ENCODE results near the gene CCR8. TPM values are rescaled to one million over a fixed set of nuclear protein-coding genes. Genes with fewer than 3 reads are reported as not detected.

The CCR8 gene, protein sequence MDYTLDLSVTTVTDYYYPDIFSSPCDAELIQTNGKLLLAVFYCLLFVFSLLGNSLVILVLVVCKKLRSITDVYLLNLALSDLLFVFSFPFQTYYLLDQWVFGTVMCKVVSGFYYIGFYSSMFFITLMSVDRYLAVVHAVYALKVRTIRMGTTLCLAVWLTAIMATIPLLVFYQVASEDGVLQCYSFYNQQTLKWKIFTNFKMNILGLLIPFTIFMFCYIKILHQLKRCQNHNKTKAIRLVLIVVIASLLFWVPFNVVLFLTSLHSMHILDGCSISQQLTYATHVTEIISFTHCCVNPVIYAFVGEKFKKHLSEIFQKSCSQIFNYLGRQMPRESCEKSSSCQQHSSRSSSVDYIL
- total RNA-seq (2014; rRNA removed; shearing (Covaris generic); ENCODE audit: low replicate concordance): not detected in 2 replicates

DNA sequence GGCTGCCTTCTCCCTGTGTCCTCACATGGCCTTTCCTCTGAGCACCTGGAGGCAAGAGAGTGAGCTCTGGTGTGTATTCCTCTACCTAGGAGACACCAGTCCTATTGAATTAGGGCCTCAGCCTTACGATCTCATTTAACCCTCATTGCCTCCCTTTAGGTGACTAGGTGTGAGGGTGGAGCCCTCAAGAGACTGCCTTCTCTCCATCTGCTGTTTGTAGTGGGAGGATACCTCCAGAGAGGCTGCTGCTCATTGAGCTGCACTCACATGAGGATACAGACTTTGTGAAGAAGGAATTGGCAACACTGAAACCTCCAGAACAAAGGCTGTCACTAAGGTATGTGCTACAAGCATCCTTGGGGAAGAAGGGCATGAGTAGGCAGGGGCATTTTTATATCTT, at the start of gene CCR8:
TSS of gene CCR8 (plus strand) at position 217 of the 400 bp plus-strand sequence. CDS start 2,623 bp downstream, outside the sequence.
- H3K36me3 ChIP-seq (ENCODE audit: insufficient read depth, low read length): no peaks in the 10 kb centered on the region
- no peak within 1 kb of the TSS for H3K27ac ChIP-seq (ENCODE audit: low read length)
- H3K4me1 ChIP-seq (ENCODE audit: low read length): no peaks in the 10 kb centered on the region
- no peak within 1 kb of the TSS for H3K4me3 ChIP-seq (ENCODE audit: low read length)
- H3K4me2 ChIP-seq (ENCODE audit: low read depth, low read length, poor library complexity, severe bottlenecking): no peak within 1 kb of the TSS
- H3K9ac ChIP-seq (ENCODE audit: low read length): no peak within 1 kb of the TSS
- no peak within 1 kb of the TSS for H2AFZ ChIP-seq (ENCODE audit: low read length)
- H3K9me3 ChIP-seq (ENCODE audit: low read length): no peaks in the 10 kb centered on the region
- DNase-seq: no peak
- H3K9me2 ChIP-seq (replicated peaks; ENCODE audit: insufficient read depth, low read length): no peaks in the 10 kb centered on the region
- H3K79me2 ChIP-seq (ENCODE audit: low read length): no peaks in the 10 kb centered on the region
- H4K20me1 ChIP-seq (ENCODE audit: insufficient read depth, low read depth, low read length): no peaks in the 10 kb centered on the region
- H3K27me3 ChIP-seq (ENCODE audit: low read length): no peaks in the 10 kb centered on the region

DNA sequence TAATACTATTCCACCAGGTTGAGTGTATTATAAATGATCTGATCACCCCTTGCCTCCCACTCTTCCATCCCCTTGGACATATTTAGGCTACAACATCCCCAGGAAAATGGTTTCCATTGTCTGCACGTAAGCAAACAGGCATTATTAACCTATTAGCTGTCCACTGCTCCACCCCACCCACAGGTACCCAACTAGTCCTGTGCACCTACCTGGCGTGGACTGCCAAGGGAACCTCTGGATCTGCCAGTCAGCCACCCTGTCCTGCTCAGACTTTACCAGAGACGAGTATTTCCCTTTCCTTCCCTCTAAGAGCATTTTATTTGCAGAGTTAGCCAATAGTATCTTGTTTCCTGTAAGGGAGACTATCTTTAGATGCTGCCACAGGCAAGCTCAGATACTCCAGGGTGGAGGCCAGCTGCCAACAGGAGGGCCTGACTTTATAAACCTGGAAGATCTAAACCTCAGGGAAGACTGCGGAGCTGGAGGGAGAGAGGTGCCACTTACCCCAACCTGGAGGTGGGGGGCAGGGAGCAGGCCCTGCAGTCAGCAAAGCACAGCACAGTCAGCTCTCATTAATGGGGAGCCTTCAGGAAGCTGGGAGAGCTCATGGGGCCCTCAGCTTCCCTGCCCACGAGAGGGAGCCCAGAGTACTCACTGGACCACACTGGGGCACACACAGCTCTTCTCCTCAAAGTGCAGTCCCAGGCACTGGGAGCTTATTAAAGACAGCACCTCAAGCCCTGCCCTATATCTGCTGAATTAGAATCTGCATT, 49.6 kb upstream of the CCR8 start, which contains the start of gene CX3CR1:
TSS of gene CX3CR1 (minus strand) at position 292 of the 773 bp plus-strand sequence. CDS start 13,527 bp downstream, outside the sequence.
- no peak within 1 kb of the TSS for H3K4me3 ChIP-seq (ENCODE audit: low read length)
- H3K9ac ChIP-seq (ENCODE audit: low read length): no peak within 1 kb of the TSS

DNA sequence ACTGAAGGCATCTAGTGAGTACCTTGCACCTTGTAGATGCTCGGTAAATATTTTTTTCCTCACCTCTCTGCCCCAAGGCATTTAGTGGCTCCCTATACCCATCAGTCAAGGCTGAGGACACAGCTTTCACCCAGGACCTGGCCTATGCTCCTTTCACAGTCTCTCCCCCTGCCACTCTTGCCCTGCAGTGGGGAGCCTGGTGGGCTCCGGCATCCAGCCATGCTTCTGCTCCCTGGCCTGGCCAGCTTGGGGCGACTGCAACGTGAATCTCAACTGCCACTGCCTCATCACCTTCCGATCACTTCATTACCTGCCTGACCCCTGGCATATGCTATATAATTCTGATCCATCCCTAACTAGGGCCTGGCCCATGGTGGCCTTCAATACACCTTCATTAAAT, 48.9 kb upstream of the CCR8 start:
- Histone ChIP-seq H3K36me3 (ENCODE audit: insufficient read depth, low read length) (no peaks in the 10 kb centered on the region), H3K27me3 (ENCODE audit: low read length) (no peaks in the 10 kb centered on the region), H3K4me2 (ENCODE audit: low read depth, low read length, poor library complexity, severe bottlenecking) (no peak overlapping the region), H3K4me3 (ENCODE audit: low read length) (no peak overlapping the region), H2AFZ (ENCODE audit: low read length) (no peak overlapping the region), H3K79me2 (ENCODE audit: low read length) (no peaks in the 10 kb centered on the region), H3K4me1 (ENCODE audit: low read length) (peaks cover 10% of the 10 kb centered on the region), H3K9me3 (ENCODE audit: low read length) (no peaks in the 10 kb centered on the region), H3K9me2 (replicated peaks; ENCODE audit: insufficient read depth, low read length) (no peaks in the 10 kb centered on the region), H4K20me1 (ENCODE audit: insufficient read depth, low read depth, low read length) (no peaks in the 10 kb centered on the region), H3K27ac (ENCODE audit: low read length) (no peak overlapping the region), H3K9ac (ENCODE audit: low read length) (no peak overlapping the region)
- DNase-seq: no peak

More for the DNA sequence above, 49.6 kb upstream of the CCR8 start, which contains the start of gene CX3CR1:
- Histone ChIP-seq H3K9me3 (ENCODE audit: low read length) (no peaks in the 10 kb centered on the region), H3K36me3 (ENCODE audit: insufficient read depth, low read length) (no peaks in the 10 kb centered on the region), H3K4me2 (ENCODE audit: low read depth, low read length, poor library complexity, severe bottlenecking) (no peak within 1 kb of the TSS), H4K20me1 (ENCODE audit: insufficient read depth, low read depth, low read length) (no peaks in the 10 kb centered on the region), H3K27me3 (ENCODE audit: low read length) (no peaks in the 10 kb centered on the region), H3K79me2 (ENCODE audit: low read length) (no peaks in the 10 kb centered on the region), H2AFZ (ENCODE audit: low read length) (no peak within 1 kb of the TSS), H3K4me1 (ENCODE audit: low read length) (peaks cover 10% of the 10 kb centered on the region), H3K27ac (ENCODE audit: low read length) (no peak within 1 kb of the TSS), H3K9me2 (replicated peaks; ENCODE audit: insufficient read depth, low read length) (no peaks in the 10 kb centered on the region)
- no peak for DNase-seq

DNA sequence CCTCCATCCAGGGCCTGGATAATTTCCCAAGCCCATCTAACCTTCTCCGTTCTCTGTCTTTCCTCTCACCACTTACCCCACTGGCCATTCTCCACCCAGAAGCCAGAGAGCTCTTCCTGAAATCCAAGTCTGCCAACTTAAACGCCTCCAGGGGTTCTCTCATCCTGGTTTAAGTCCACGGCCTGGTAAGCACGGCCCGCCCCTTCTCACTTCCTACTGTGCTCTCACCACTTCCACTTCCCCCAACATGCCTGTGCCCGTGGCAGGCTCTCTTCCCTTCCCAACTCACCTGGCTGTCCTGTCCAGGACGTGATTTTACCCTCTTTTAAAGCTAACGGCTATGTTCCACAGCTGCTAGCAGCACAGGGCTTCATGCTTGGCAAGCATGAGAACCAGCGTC, 48.0 kb upstream of the CCR8 start:
- Histone ChIP-seq H3K9me3 (ENCODE audit: low read length) (no peaks in the 10 kb centered on the region), H3K4me3 (ENCODE audit: low read length) (no peak overlapping the region), H2AFZ (ENCODE audit: low read length) (no peak overlapping the region; the same call in 1 of the 2 replicates), H3K27me3 (ENCODE audit: low read length) (no peaks in the 10 kb centered on the region), H3K4me2 (ENCODE audit: low read depth, low read length, poor library complexity, severe bottlenecking) (no peak overlapping the region), H3K36me3 (ENCODE audit: insufficient read depth, low read length) (no peaks in the 10 kb centered on the region), H3K9ac (ENCODE audit: low read length) (no peak overlapping the region), H4K20me1 (ENCODE audit: insufficient read depth, low read depth, low read length) (no peaks in the 10 kb centered on the region), H3K4me1 (ENCODE audit: low read length) (peaks cover 10% of the 10 kb centered on the region), H3K79me2 (ENCODE audit: low read length) (no peaks in the 10 kb centered on the region), H3K27ac (ENCODE audit: low read length) (no peak overlapping the region), H3K9me2 (replicated peaks; ENCODE audit: insufficient read depth, low read length) (no peaks in the 10 kb centered on the region)
- no peak for DNase-seq

DNA sequence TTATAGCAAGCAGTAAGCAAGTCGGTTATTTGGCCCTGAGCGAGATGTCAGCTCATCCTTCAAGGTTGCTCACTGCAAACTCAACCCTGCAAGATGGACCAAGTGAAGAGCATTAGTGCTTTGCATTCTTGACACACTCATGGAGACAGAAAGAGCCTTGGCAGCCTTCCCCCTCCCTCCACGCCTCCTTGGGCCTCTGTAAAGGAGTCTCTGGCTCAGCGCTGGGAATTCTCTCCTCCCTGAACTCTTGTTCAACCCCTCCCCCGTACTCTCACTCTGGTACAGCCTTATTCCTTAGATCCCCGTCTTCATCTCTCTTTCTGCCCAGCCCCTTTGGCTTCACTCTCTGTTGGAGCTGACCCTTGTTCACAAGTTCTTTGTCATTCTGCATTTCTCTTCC, 47.5 kb upstream of the CCR8 start:
- H4K20me1 ChIP-seq (ENCODE audit: insufficient read depth, low read depth, low read length): no peaks in the 10 kb centered on the region
- no peaks in the 10 kb centered on the region for H3K36me3 ChIP-seq (ENCODE audit: insufficient read depth, low read length)
- no peaks in the 10 kb centered on the region for H3K79me2 ChIP-seq (ENCODE audit: low read length)
- no peaks in the 10 kb centered on the region for H3K27me3 ChIP-seq (ENCODE audit: low read length)
- H3K4me1 ChIP-seq (ENCODE audit: low read length): peaks cover 14% of the 10 kb centered on the region
- H3K9ac ChIP-seq (ENCODE audit: low read length): no peak overlapping the region
- H3K4me3 ChIP-seq (ENCODE audit: low read length): no peak overlapping the region
- H2AFZ ChIP-seq (ENCODE audit: low read length): no peak overlapping the region
- H3K4me2 ChIP-seq (ENCODE audit: low read depth, low read length, poor library complexity, severe bottlenecking): no peak overlapping the region
- H3K27ac ChIP-seq (ENCODE audit: low read length): no peak overlapping the region
- no peaks in the 10 kb centered on the region for H3K9me3 ChIP-seq (ENCODE audit: low read length)
- no peak for DNase-seq
- no peaks in the 10 kb centered on the region for H3K9me2 ChIP-seq (replicated peaks; ENCODE audit: insufficient read depth, low read length)

DNA sequence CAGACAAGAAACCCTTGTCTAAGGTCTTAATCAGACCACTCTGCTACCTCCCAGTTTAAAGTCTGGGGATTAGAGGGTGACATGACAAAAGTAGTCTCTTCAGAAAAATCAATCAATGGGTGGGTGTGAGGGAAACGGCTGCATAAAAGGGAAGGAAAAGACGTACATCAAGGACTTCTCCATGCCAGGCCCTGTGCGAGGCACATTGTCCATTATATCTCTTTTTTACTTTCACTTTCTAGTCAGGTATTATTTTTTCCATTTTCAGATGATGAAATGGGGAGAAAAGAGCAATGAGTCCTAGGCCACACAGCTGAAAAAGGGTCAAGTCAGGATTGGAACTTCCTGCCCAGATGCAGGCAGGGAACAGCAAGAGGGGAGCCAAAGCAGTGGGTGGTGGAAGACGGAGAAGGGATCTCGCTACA, 45.0 kb upstream of the CCR8 start:
- no peak for DNase-seq
- Histone ChIP-seq H3K79me2 (ENCODE audit: low read length) (no peaks in the 10 kb centered on the region), H3K4me3 (ENCODE audit: low read length) (no peak overlapping the region), H3K36me3 (ENCODE audit: insufficient read depth, low read length) (no peaks in the 10 kb centered on the region), H3K4me1 (ENCODE audit: low read length) (peaks cover 36% of the 10 kb centered on the region), H3K9me2 (replicated peaks; ENCODE audit: insufficient read depth, low read length) (no peaks in the 10 kb centered on the region), H3K27ac (ENCODE audit: low read length) (no peak overlapping the region), H3K9me3 (ENCODE audit: low read length) (no peaks in the 10 kb centered on the region), H2AFZ (ENCODE audit: low read length) (no peak overlapping the region), H4K20me1 (ENCODE audit: insufficient read depth, low read depth, low read length) (no peaks in the 10 kb centered on the region), H3K4me2 (ENCODE audit: low read depth, low read length, poor library complexity, severe bottlenecking) (no peak overlapping the region), H3K9ac (ENCODE audit: low read length) (no peak overlapping the region), H3K27me3 (ENCODE audit: low read length) (no peaks in the 10 kb centered on the region)

DNA sequence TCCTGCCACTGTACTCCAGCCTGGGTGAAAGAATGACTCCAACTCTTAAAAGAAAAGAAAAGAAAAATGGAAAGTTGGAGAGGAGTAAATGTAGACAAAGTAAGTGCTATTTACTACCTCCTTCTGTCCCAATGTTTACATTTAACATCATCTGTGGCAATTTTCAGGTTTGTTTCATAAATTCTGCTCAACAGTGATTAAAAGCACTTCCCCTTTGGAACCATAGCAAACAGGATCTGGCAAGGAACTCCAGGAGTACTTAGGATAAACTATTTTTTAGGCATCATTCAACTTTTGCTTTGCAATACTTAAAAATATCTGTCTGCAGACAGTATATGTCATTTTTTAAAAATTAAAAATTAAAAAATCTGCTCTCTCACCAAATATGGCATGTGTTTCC, 44.2 kb upstream of the CCR8 start:
- Histone ChIP-seq H3K9ac (ENCODE audit: low read length) (no peak overlapping the region), H3K27ac (ENCODE audit: low read length) (no peak overlapping the region), H3K4me3 (ENCODE audit: low read length) (no peak overlapping the region), H2AFZ (ENCODE audit: low read length) (no peak overlapping the region), H4K20me1 (ENCODE audit: insufficient read depth, low read depth, low read length) (no peaks in the 10 kb centered on the region), H3K9me2 (replicated peaks; ENCODE audit: insufficient read depth, low read length) (no peaks in the 10 kb centered on the region), H3K27me3 (ENCODE audit: low read length) (no peaks in the 10 kb centered on the region), H3K4me1 (ENCODE audit: low read length) (peaks cover 32% of the 10 kb centered on the region), H3K79me2 (ENCODE audit: low read length) (no peaks in the 10 kb centered on the region), H3K36me3 (ENCODE audit: insufficient read depth, low read length) (no peaks in the 10 kb centered on the region), H3K9me3 (ENCODE audit: low read length) (no peaks in the 10 kb centered on the region), H3K4me2 (ENCODE audit: low read depth, low read length, poor library complexity, severe bottlenecking) (no peak overlapping the region)
- DNase-seq: peak; percentile 10

DNA sequence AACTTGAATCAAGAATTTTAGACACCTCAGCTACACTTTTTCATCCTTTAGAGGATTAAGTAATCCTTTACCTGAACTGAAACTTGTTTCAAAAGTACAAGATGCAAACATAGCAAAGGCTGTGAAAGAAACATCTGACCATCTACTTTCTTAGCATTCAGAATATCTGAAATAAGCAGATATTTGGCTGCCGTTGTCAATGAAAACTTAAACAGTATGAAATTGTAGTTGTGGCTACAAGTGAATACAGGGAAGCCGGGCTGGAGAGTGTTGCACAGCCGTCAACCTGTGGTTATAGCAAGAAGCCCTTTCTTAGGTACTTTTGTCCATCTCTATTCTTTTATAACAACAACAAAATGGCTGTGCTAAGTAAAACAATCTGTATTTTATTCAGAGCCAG, 42.7 kb upstream of the CCR8 start:
- H3K4me1 ChIP-seq (ENCODE audit: low read length): peaks cover 27% of the 10 kb centered on the region
- H2AFZ ChIP-seq (ENCODE audit: low read length): no peak overlapping the region
- H3K27me3 ChIP-seq (ENCODE audit: low read length): no peaks in the 10 kb centered on the region
- H3K9me3 ChIP-seq (ENCODE audit: low read length): no peaks in the 10 kb centered on the region
- no peaks in the 10 kb centered on the region for H3K9me2 ChIP-seq (replicated peaks; ENCODE audit: insufficient read depth, low read length)
- no peaks in the 10 kb centered on the region for H3K79me2 ChIP-seq (ENCODE audit: low read length)
- no peak overlapping the region for H3K27ac ChIP-seq (ENCODE audit: low read length)
- no peak overlapping the region for H3K4me2 ChIP-seq (ENCODE audit: low read depth, low read length, poor library complexity, severe bottlenecking)
- H3K9ac ChIP-seq (ENCODE audit: low read length): no peak overlapping the region
- no peaks in the 10 kb centered on the region for H3K36me3 ChIP-seq (ENCODE audit: insufficient read depth, low read length)
- no peak overlapping the region for H3K4me3 ChIP-seq (ENCODE audit: low read length)
- H4K20me1 ChIP-seq (ENCODE audit: insufficient read depth, low read depth, low read length): no peaks in the 10 kb centered on the region
- DNase-seq: peak; percentile 41
